Neuronal stem cell (in vitro differentiated cells): ENCODE data around the gene TBL2.
A peak's percentile ranks its signal among the peaks of the same experiment; 100 is the strongest.
"Not testable (repeated sequence)": the region's sequence is repeated elsewhere in the genome, so short reads cannot be mapped to it uniquely, and the experiment has no call there.

Experiments
- DNase-seq: peaks from one replicate; pipeline ENCODE4 v3.0.0-alpha.2; 2013; ENCODE audit warnings: low spot score
- H2AFZ ChIP-seq: one replicate; pipeline ENCODE4 v1.6.1; 2013; ENCODE audit warnings: mild to moderate bottlenecking, low read length, inconsistent platforms
- H2AK5ac ChIP-seq: 2 replicates; pipeline ENCODE4 v1.6.1; 2013; ENCODE audit warnings: low read depth, mild to moderate bottlenecking, inconsistent platforms, low read length, moderate library complexity, mixed read lengths
- H2BK120ac ChIP-seq: 2 replicates; pipeline ENCODE4 v1.6.1; 2013; ENCODE audit warnings: low read depth, mild to moderate bottlenecking, inconsistent platforms, low read length, moderate library complexity, mixed read lengths
- H2BK12ac ChIP-seq: one replicate; pipeline ENCODE4 v1.6.1; 2013; ENCODE audit warnings: low read length, inconsistent platforms
- H2BK15ac ChIP-seq: 2 replicates; pipeline ENCODE4 v1.6.1; 2013; ENCODE audit warnings: mild to moderate bottlenecking, low read length, inconsistent platforms, mixed read lengths
- H2BK5ac ChIP-seq: one replicate; pipeline ENCODE4 v1.6.1; 2013; ENCODE audit warnings: inconsistent platforms, mild to moderate bottlenecking, low read length, moderate library complexity
- H3K14ac ChIP-seq: one replicate; pipeline ENCODE4 v1.6.1; 2013; ENCODE audit warnings: low read length, inconsistent platforms
- H3K18ac ChIP-seq: 2 replicates; pipeline ENCODE4 v1.6.1; 2013; ENCODE audit warnings: low read length, inconsistent platforms
- H3K23ac ChIP-seq: 2 replicates; pipeline ENCODE4 v1.6.1; 2013; ENCODE audit warnings: low read depth, mild to moderate bottlenecking, mixed read lengths, low read length, inconsistent platforms; ENCODE audit not compliant: poor library complexity
- H3K27ac ChIP-seq: replicated peaks from 3 replicates; pipeline ENCODE4 v1.5.1; 2013; ENCODE audit warnings: low read length, inconsistent platforms
- H3K27me3 ChIP-seq, 3 experiments: 2 replicates each; pipeline ENCODE4 v1.6.1; 2013; ENCODE audit warnings: low read length in 3 of 3, mild to moderate bottlenecking in 2 of 3, inconsistent platforms in 1 of 3, low read depth in 1 of 3, mixed read lengths in 1 of 3, moderate library complexity in 1 of 3; ENCODE audit not compliant: control insufficient read depth in 3 of 3, insufficient read depth in 3 of 3
- H3K36me3 ChIP-seq, 2 donors: replicated peaks in 1 of 2; 2 replicates each; pipeline ENCODE4 v1.6.1; 2013; ENCODE audit warnings: low read length in 2 of 2; ENCODE audit not compliant: control insufficient read depth in 2 of 2, insufficient read depth in 2 of 2
- H3K4ac ChIP-seq: 2 replicates; pipeline ENCODE4 v1.6.1; 2013; ENCODE audit warnings: inconsistent platforms, mild to moderate bottlenecking, low read length, moderate library complexity
- H3K4me1 ChIP-seq, 2 donors: 1 replicate in 1 of 2; 2 replicates in 1 of 2; pipeline ENCODE4 v1.6.1; 2013; ENCODE audit warnings: low read length in 2 of 2, low read depth in 1 of 2; ENCODE audit not compliant: control insufficient read depth in 2 of 2, insufficient read depth in 1 of 2
- H3K4me2 ChIP-seq: one replicate; pipeline ENCODE4 v1.6.1; 2013; ENCODE audit warnings: mild to moderate bottlenecking, low read length, inconsistent platforms; ENCODE audit not compliant: insufficient read depth, poor library complexity, severe bottlenecking
- H3K4me3 ChIP-seq, 2 donors: 2 replicates each; pipeline ENCODE4 v1.5.1; 2013; ENCODE audit warnings: low read length in 2 of 2, mild to moderate bottlenecking in 2 of 2, inconsistent platforms in 1 of 2, moderate library complexity in 1 of 2
- H3K79me1 ChIP-seq: one replicate; pipeline ENCODE4 v1.6.1; 2013; ENCODE audit warnings: low read depth, mild to moderate bottlenecking, inconsistent platforms, low read length, moderate library complexity
- H3K9ac ChIP-seq: one replicate; pipeline ENCODE4 v1.6.1; 2013; ENCODE audit warnings: mild to moderate bottlenecking, low read depth, low read length, inconsistent platforms; ENCODE audit not compliant: poor library complexity
- H3K9me3 ChIP-seq, 2 donors: replicated peaks in 1 of 2; 2 replicates each; pipeline versions ENCODE3 to v1.6.1; 2013; ENCODE audit warnings: low read length in 2 of 2, mild to moderate bottlenecking in 2 of 2, inconsistent platforms in 1 of 2, low read depth in 1 of 2, mixed read lengths in 1 of 2, moderate library complexity in 1 of 2; ENCODE audit not compliant: control insufficient read depth in 2 of 2, insufficient read depth in 1 of 2
- H4K8ac ChIP-seq: one replicate; pipeline ENCODE4 v1.6.1; 2013; ENCODE audit warnings: low read depth, mild to moderate bottlenecking, inconsistent platforms, low read length, moderate library complexity
- H4K91ac ChIP-seq: one replicate; pipeline ENCODE4 v1.6.1; 2013; ENCODE audit warnings: low read length, low read depth, mild to moderate bottlenecking, inconsistent platforms; ENCODE audit not compliant: poor library complexity
- WGBS, 2 donors: extraction: QIAGEN DNeasy Blood & Tissue Kit; methylation state at CpG; one replicate each; pipeline ENCODE4 v1.1.7; 2013; ENCODE audit warnings: missing lambda C conversion rate in 2 of 2, mixed read lengths in 1 of 2; ENCODE audit not compliant: insufficient read length in 2 of 2, insufficient replicate concordance in 1 of 2; ENCODE audit errors: extremely low coverage in 2 of 2; 5-methylcytosine and 5-hydroxymethylcytosine counted together

The TBL2 gene

DNA sequence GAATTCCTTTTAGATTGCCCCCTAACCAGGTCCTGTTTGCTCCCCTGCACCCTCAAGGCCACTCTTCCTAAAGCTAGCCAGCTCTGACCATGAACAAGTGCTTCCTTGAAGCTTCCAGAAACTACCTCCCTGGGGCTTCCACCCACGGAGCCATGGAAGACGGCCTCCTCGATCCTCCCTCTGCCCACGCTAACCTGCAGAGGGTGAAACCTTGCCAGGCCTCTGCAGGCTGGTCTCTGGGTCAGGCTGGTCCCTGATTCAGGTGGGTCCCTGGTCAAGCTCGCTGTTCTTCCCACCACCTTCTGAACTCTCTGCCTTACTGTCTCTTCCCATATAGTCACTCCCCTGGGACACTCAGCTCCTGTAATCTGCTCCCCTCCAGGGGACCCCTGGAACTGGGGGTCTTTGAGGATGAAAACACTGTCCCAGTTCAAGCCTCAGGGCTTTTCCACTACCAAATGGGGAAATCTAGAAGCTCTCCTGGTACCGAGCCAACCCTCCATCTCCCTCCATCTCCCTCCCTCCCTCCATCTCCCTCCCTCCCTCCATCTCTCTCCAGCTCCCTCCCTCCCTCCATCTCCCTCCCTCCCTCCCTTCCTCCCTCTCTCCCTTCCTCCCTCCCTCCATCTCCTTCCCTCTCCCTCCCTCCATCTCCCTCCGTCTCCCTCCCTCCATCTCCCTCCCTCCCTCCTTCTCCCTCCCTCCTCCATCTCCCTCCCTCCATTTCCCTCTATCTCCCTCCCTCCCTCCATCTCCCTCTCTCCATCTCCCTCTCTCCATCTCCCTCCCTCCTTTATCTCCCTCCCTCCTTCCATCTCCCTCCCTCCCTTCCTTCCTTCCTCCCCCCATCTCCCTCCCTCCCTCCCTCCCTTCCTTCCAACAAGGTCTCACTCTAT lies 43.0 kb upstream of the TBL2 start:
- H2AK5ac ChIP-seq, result peak overlapping the region; percentile 86
- H4K91ac ChIP-seq, result no peak overlapping the region
- no peak overlapping the region for H2BK12ac ChIP-seq
- H2BK120ac ChIP-seq, result no peak overlapping the region
- H3K4me3 ChIP-seq, result no peak overlapping the region
- H3K36me3 ChIP-seq, result no peaks in the 10 kb centered on the region
- H3K4ac ChIP-seq, result no peak overlapping the region
- no peak overlapping the region for H3K27ac ChIP-seq
- H3K14ac ChIP-seq, result no peak overlapping the region
- no peak overlapping the region for H2AFZ ChIP-seq
- H3K23ac ChIP-seq, result no peak overlapping the region
- H2BK15ac ChIP-seq, result peak overlapping the region; percentile 45
- DNase-seq, result no peak
- H4K8ac ChIP-seq, result no peak overlapping the region
- no peak overlapping the region for H3K4me2 ChIP-seq
- H2BK5ac ChIP-seq, result peak overlapping the region; percentile 39
- no peaks in the 10 kb centered on the region for H3K9me3 ChIP-seq
- H3K27me3 ChIP-seq, result peaks cover 15 to 49% (median 29%) of the 10 kb centered on the region in 3 experiments
- H3K4me1 ChIP-seq, result peaks cover 7 to 10% of the 10 kb centered on the region in 2 donors
- no peak overlapping the region for H3K9ac ChIP-seq
- peaks cover 5% of the 10 kb centered on the region for H3K79me1 ChIP-seq
- H3K18ac ChIP-seq, result peak overlapping the region; percentile 35
- WGBS, 2 donors, result 100% methylated on average over 1 of the region's 7 CpGs; no CpG with 5 or more reads in 1 of the 2 donors

DNA sequence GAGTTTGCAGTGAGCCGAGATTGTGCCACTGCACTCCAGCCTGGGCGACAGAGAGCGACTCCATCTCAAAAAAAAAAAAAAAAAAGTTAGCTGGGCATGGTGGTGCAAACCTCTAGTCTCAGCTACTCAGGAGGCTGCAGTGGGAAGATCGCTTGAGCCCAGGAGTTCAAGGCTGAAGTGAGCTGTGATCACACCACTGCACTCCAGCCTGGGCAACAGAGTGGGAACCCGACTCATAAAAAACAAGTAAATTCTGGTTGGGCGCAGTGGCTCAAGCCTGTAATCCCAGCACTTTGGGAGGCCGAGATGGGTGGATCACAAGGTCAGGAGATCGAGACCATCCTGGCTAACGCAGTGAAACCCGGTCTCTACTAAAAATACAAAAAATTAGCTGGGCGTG lies 41.0 kb upstream of the TBL2 start:
- not testable (repeated sequence) for H3K79me1 ChIP-seq, H4K91ac ChIP-seq, H3K4ac ChIP-seq, H3K18ac ChIP-seq, H3K27ac ChIP-seq, H3K9ac ChIP-seq, H3K4me3 ChIP-seq, H3K9me3 ChIP-seq, H2AK5ac ChIP-seq, H2BK5ac ChIP-seq, H2BK12ac ChIP-seq, H2BK120ac ChIP-seq, H3K4me2 ChIP-seq, H2AFZ ChIP-seq, DNase-seq, H4K8ac ChIP-seq, H3K23ac ChIP-seq, H3K14ac ChIP-seq, H3K36me3 ChIP-seq, H2BK15ac ChIP-seq
- Histone ChIP-seq H3K27me3 (peaks cover 15 to 36% (median 29%) of the 10 kb centered on the region in 3 experiments), H3K4me1 (peaks cover 7 to 10% of the 10 kb centered on the region in 2 donors)
- WGBS, 2 donors, result no CpG with 5 or more reads among the region's 11 CpGs

DNA sequence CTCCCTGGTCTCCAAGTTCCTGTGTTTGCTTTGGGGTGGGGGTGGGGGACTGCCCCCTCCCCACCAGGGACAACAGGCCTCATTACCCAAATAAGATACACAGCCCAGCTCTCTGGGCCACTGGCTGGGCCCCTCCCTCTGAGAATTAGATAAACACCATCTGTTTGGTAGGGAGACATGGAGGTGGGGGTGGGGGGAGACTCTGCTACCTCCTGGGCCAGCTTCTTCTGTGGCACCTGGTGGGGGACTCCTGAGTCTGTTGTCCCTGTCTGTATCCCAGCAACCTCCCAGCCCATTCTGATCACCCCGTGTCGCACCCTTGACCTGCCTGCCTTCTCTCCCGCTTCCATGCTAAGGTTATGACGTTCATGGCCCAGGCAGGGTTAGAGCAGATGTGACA lies 40.2 kb upstream of the TBL2 start:
- Histone ChIP-seq H3K9ac (no peak overlapping the region), H2BK5ac (no peak overlapping the region)

DNA sequence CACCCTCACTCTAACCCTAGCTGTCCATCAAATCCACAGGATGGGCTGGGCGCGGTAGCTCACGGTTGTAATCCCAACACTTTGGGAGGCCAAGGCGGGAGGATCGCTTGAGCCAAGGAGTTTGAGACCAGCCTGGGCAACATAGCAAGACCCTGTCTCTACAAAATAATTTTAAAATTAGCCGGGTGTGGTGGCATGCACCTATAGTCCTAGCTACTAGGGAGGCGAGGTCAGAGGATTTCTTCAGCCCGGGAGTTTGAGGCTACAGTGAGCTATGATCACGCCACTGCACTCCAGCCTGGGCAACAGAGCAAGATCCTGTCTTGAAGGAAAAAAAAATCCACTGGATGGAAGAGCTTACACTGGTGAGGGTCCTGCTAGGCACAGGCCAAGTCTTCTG lies 39.1 kb upstream of the TBL2 start:
- H3K23ac ChIP-seq, result peak overlapping the region; percentile 10
- H3K4me2 ChIP-seq, H3K4me3 ChIP-seq, H3K14ac ChIP-seq, H2BK5ac ChIP-seq, H3K27ac ChIP-seq, H3K79me1 ChIP-seq, H2BK12ac ChIP-seq, H3K4me1 ChIP-seq, H2BK15ac ChIP-seq, H4K91ac ChIP-seq, H3K9ac ChIP-seq, H3K9me3 ChIP-seq, DNase-seq, H4K8ac ChIP-seq, H2AK5ac ChIP-seq, H3K4ac ChIP-seq, H3K18ac ChIP-seq, H3K36me3 ChIP-seq, H2AFZ ChIP-seq, H2BK120ac ChIP-seq: not testable (repeated sequence)
- WGBS, 2 donors, result no CpG with 5 or more reads among the region's 9 CpGs
- H3K27me3 ChIP-seq, result peaks cover 0 to 27% (median 11%) of the 10 kb centered on the region in 3 experiments

More for the DNA sequence above, 40.2 kb upstream of the TBL2 start:
- no peaks in the 10 kb centered on the region for H3K79me1 ChIP-seq
- no peak overlapping the region for H3K14ac ChIP-seq
- H2AK5ac ChIP-seq, result peak overlapping the region; percentile 15
- no peak overlapping the region for H3K4ac ChIP-seq
- no peak overlapping the region for H2AFZ ChIP-seq
- H3K4me2 ChIP-seq, result no peak overlapping the region
- no peaks in the 10 kb centered on the region for H3K36me3 ChIP-seq
- no CpG with 5 or more reads among the region's 4 CpGs for WGBS, 2 donors
- H3K18ac ChIP-seq, result no peak overlapping the region
- no peak overlapping the region for H2BK120ac ChIP-seq
- H3K9me3 ChIP-seq, result no peaks in the 10 kb centered on the region
- H4K8ac ChIP-seq, result no peak overlapping the region
- peaks cover 8 to 31% (median 21%) of the 10 kb centered on the region in 3 experiments for H3K27me3 ChIP-seq
- no peak overlapping the region for H2BK15ac ChIP-seq
- peak overlapping the region in 1 of 2 donors; percentile 65 for H3K4me3 ChIP-seq
- DNase-seq, result no peak
- no peak overlapping the region for H3K23ac ChIP-seq
- H2BK12ac ChIP-seq, result no peak overlapping the region
- no peak overlapping the region for H3K27ac ChIP-seq
- peaks cover 6 to 8% of the 10 kb centered on the region in 2 donors for H3K4me1 ChIP-seq
- no peak overlapping the region for H4K91ac ChIP-seq
